Parathyroid adenoma (tissue), 2 donors: Measurements from ENCODE around the gene PDE6B.
"Not testable (repeated sequence)": the region's sequence is repeated elsewhere in the genome, so short reads cannot be mapped to it uniquely, and the experiment has no call there.

Experiments used
- H2AFZ ChIP-seq: fragments of 300-600 bp; sonication (generic); one replicate; pipeline ENCODE4 v1.7.0; 2017; ENCODE audit warnings: antibody characterized with exemption, mild to moderate bottlenecking
- H3K27ac ChIP-seq: fragments of 300-600 bp; sonication (generic); one replicate; pipeline ENCODE4 v1.7.0; 2017
- H3K27me3 ChIP-seq: fragments of 300-600 bp; sonication (generic); one replicate; pipeline ENCODE4 v1.7.0; 2017; ENCODE audit warnings: low read length; ENCODE audit not compliant: control insufficient read depth, insufficient read depth
- H3K36me3 ChIP-seq: fragments of 300-600 bp; sonication (generic); one replicate; pipeline ENCODE4 v1.7.0; 2017; ENCODE audit warnings: low read length; ENCODE audit not compliant: control insufficient read depth, insufficient read depth
- H3K4me1 ChIP-seq: fragments of 300-600 bp; sonication (generic); one replicate; pipeline ENCODE4 v1.7.0; 2017; ENCODE audit warnings: control low read depth
- H3K4me2 ChIP-seq: fragments of 300-600 bp; sonication (generic); one replicate; pipeline ENCODE4 v1.7.0; 2017; ENCODE audit warnings: low read length
- H3K4me3 ChIP-seq: fragments of 300-600 bp; sonication (generic); one replicate; pipeline ENCODE4 v1.7.0; 2017; ENCODE audit warnings: low read depth, low read length
- H3K79me2 ChIP-seq: fragments of 300-600 bp; sonication (generic); one replicate; pipeline ENCODE4 v1.7.0; 2017; ENCODE audit warnings: control low read depth
- H3K9ac ChIP-seq: fragments of 300-600 bp; sonication (generic); one replicate; pipeline ENCODE4 v1.7.0; 2017; ENCODE audit warnings: mild to moderate bottlenecking
- H3K9me3 ChIP-seq: fragments of 300-600 bp; sonication (generic); one replicate; pipeline ENCODE4 v1.7.0; 2017; ENCODE audit warnings: low read length; ENCODE audit not compliant: control insufficient read depth
- TF ChIP-seq, protein P1 (sequence below): fragments of 300-600 bp; sonication (generic); IDR thresholded peaks from one replicate; pipeline ENCODE4 v1.7.0; 2017; ENCODE audit warnings: antibody characterized with exemption, mild to moderate bottlenecking
- donor health status: primary hyperparathyroidism.

PDE6B gene

GRCh38 chr4:704198-704891 is 79.0 kb downstream of the PDE6B start:
- TF ChIP-seq, protein P1, sequence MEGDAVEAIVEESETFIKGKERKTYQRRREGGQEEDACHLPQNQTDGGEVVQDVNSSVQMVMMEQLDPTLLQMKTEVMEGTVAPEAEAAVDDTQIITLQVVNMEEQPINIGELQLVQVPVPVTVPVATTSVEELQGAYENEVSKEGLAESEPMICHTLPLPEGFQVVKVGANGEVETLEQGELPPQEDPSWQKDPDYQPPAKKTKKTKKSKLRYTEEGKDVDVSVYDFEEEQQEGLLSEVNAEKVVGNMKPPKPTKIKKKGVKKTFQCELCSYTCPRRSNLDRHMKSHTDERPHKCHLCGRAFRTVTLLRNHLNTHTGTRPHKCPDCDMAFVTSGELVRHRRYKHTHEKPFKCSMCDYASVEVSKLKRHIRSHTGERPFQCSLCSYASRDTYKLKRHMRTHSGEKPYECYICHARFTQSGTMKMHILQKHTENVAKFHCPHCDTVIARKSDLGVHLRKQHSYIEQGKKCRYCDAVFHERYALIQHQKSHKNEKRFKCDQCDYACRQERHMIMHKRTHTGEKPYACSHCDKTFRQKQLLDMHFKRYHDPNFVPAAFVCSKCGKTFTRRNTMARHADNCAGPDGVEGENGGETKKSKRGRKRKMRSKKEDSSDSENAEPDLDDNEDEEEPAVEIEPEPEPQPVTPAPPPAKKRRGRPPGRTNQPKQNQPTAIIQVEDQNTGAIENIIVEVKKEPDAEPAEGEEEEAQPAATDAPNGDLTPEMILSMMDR, result no peak
- H3K36me3 ChIP-seq, result no peaks in the 10 kb centered on the region
- H2AFZ ChIP-seq, result no peak overlapping the region
- H3K4me1 ChIP-seq, result no peaks in the 10 kb centered on the region
- no peak overlapping the region for H3K27ac ChIP-seq
- no peak overlapping the region for H3K4me3 ChIP-seq
- peaks cover 16% of the 10 kb centered on the region for H3K79me2 ChIP-seq
- no peak overlapping the region for H3K9ac ChIP-seq
- no peaks in the 10 kb centered on the region for H3K9me3 ChIP-seq
- no peak overlapping the region for H3K4me2 ChIP-seq
- no peaks in the 10 kb centered on the region for H3K27me3 ChIP-seq

GRCh38 chr4:704971-705277 is 79.6 kb downstream of the PDE6B start:
- H3K9ac ChIP-seq, result no peak overlapping the region
- H3K27ac ChIP-seq, result no peak overlapping the region
- H3K4me1 ChIP-seq, result no peaks in the 10 kb centered on the region
- peak overlapping the region; percentile 66 for H3K4me3 ChIP-seq
- peak overlapping the region; percentile 96 for H3K4me2 ChIP-seq
- H3K36me3 ChIP-seq, result no peaks in the 10 kb centered on the region
- H3K27me3 ChIP-seq, result no peaks in the 10 kb centered on the region
- H3K79me2 ChIP-seq, result peaks cover 17% of the 10 kb centered on the region
- H2AFZ ChIP-seq, result no peak overlapping the region
- TF ChIP-seq, protein P1, result no peak
- H3K9me3 ChIP-seq, result no peaks in the 10 kb centered on the region

- Histone ChIP-seq H3K4me3 (peak within 1 kb of the TSS; percentile 93), H3K36me3 (no peaks in the 10 kb centered on the region), H3K4me2 (peak within 1 kb of the TSS; percentile 96), H3K27ac (peak within 1 kb of the TSS; percentile 36), H3K9ac (peak within 1 kb of the TSS; percentile 96), H3K4me1 (no peaks in the 10 kb centered on the region), H2AFZ (peak within 1 kb of the TSS; percentile 82), H3K79me2 (peaks cover 17% of the 10 kb centered on the region), H3K27me3 (no peaks in the 10 kb centered on the region), H3K9me3 (no peaks in the 10 kb centered on the region)
- TF ChIP-seq, protein P1, result no peak
Observed at GRCh38 chr4:705278-706082, 80.1 kb downstream of the PDE6B start, which contains the start of gene PCGF3. Gene PCGF3 (plus strand): TSS chr4:705832. CDS start chr4:733681, 27,849 bp downstream.

- H3K9me3 ChIP-seq, H3K4me1 ChIP-seq: not testable (repeated sequence)
Observed at GRCh38 chr4:706083-706633, 80.8 kb downstream of the PDE6B start.

DNA sequence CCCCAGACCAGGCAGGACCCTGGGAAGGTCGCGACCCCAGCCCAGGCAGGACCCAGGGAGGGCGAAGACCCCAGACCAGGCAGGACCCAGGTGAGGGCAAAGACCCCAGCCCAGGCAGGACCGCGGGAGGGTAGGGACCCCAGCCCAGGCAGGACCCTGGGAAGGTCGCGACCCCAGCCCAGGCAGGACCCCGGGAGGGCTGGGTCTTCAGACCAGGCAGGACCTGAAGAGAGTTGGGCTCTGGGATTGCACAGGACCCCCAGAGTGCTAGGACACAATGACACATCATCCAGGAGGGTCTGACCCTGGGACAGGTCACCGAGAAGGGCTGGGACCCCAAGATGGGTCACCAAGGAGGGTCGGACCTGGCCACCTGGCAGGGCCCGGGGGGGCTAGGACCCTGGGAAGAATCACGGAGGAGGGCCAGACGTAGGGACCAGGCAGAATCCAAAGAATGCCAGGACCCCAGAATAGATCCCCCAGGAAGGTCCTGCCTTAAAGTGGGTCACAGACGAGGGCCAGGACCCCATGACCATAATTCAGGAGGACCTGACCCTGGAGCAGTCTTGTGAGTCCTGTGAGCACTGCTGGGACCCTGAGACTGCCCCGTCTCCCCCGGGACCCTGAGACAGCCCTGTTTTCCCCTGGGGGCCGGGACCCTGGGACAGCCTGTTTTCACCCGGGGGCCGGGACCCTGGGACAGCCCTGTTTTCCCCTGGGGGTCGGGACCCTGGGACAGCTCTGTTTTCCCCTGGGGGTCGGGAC is 81.6 kb downstream of the PDE6B start:
- TF ChIP-seq, protein P1, result no peak
- Histone ChIP-seq H3K4me3 (peak overlapping the region; percentile 36), H3K4me1 (no peaks in the 10 kb centered on the region)

More at GRCh38 chr4:706083-706633, 80.8 kb downstream of the PDE6B start:
- Histone ChIP-seq H3K4me3 (peak overlapping the region; percentile 93), H2AFZ (peak overlapping the region; percentile 82), H3K9ac (peak overlapping the region; percentile 96), H3K79me2 (peaks cover 17% of the 10 kb centered on the region), H3K4me2 (peak overlapping the region; percentile 86)
- H3K27me3 ChIP-seq, H3K27ac ChIP-seq, H3K36me3 ChIP-seq: not testable (repeated sequence)

More for the DNA sequence above, 81.6 kb downstream of the PDE6B start:
- H2AFZ ChIP-seq, result no peak overlapping the region
- peak overlapping the region; percentile 20 for H3K4me2 ChIP-seq
- no peak overlapping the region for H3K27ac ChIP-seq
- no peak overlapping the region for H3K9ac ChIP-seq
- no peaks in the 10 kb centered on the region for H3K27me3 ChIP-seq
- H3K79me2 ChIP-seq, result peaks cover 17% of the 10 kb centered on the region
- no peaks in the 10 kb centered on the region for H3K36me3 ChIP-seq
- H3K9me3 ChIP-seq, result no peaks in the 10 kb centered on the region
